GM12878 (cell line): ENCODE measurements around the gene PMS1. TPM values are rescaled to one million over a fixed set of nuclear protein-coding genes. Genes with fewer than 3 reads are reported as not detected.

ENCODE experiments used
- ATAC-seq: fragments of 200-7000 bp; cut with Tn5 transposase; 3 replicates; pipeline ENCODE4 v1.9.1; 2020; ENCODE audit warnings: mild to moderate bottlenecking, moderate library complexity
- BruUV-seq: library from RNA; stranded (reverse); fragments of 400-500 nt; replicated peaks from 2 replicates; lab custom pipeline; 2021; lab: Mats Ljungman, UMichigan
- CTCF ChIA-PET: fragments of 300-600 bp; sonication (Branson Sonifier 250); formaldehyde crosslinking; extraction: SDS; loops from one replicate; lab custom pipeline; 2021; ENCODE audit warnings: inconsistent platforms; lab: Yijun Ruan, JAX
- POLR2A ChIA-PET: fragments of 350-600 bp; formaldehyde crosslinking; extraction: SDS; loops from one replicate; lab custom pipeline; 2021; ENCODE audit warnings: inconsistent platforms; lab: Charles Lee
- RAD21 ChIA-PET: fragments of 300-600 bp; sonication (Branson Sonifier 250); formaldehyde crosslinking; loops from one replicate; lab custom pipeline; 2023; ENCODE audit warnings: antibody characterized with exemption; ENCODE audit not compliant: unreplicated experiment; lab: Charles Lee
- SMC1A ChIA-PET: fragments of 300-600 bp; sonication (Branson Sonifier 250); formaldehyde crosslinking; loops from one replicate; lab custom pipeline; 2023; ENCODE audit not compliant: unreplicated experiment, uncharacterized antibody; lab: Charles Lee
- DNase-seq: peaks from one replicate; pipeline ENCODE4 v3.0.0-alpha.2; 2011; ENCODE audit warnings: low read depth, low spot score
- FAIRE-seq: peaks from 3 replicates; lab custom pipeline; 2011; peaks lifted over from hg19 to GRCh38; lab: Jason Lieb, UNC
- H2AFZ ChIP-seq: 2 replicates; pipeline ENCODE4 v1.6.0; 2011; ENCODE audit warnings: low read depth, low read length, control low read depth; ENCODE audit not compliant: control insufficient read depth
- H3K27ac ChIP-seq: 2 replicates; pipeline ENCODE4 v1.5.1; 2011; ENCODE audit warnings: control low read depth; ENCODE audit not compliant: control insufficient read depth, insufficient read depth
- H3K27me3 ChIP-seq, 2 experiments: replicated peaks in 1 of 2; 2 replicates each; pipeline versions ENCODE4 v1.6.0 to v1.6.1; 2011; ENCODE audit warnings: low read length in 1 of 2; ENCODE audit not compliant: control insufficient read depth in 2 of 2, insufficient read depth in 2 of 2
- H3K36me3 ChIP-seq, 2 experiments: 2 replicates each; pipeline ENCODE4 v1.5.1; 2011; ENCODE audit warnings: low read length in 1 of 2; ENCODE audit not compliant: control insufficient read depth in 2 of 2, insufficient read depth in 2 of 2
- H3K4me1 ChIP-seq: 2 replicates; pipeline ENCODE4 v1.6.1; 2011; ENCODE audit warnings: mild to moderate bottlenecking, low read length, moderate library complexity, mixed read lengths; ENCODE audit not compliant: control insufficient read depth, insufficient read depth
- H3K4me2 ChIP-seq: 2 replicates; pipeline ENCODE4 v1.6.0; 2011; ENCODE audit warnings: control low read depth; ENCODE audit not compliant: control insufficient read depth, insufficient read depth
- H3K4me3 ChIP-seq: fragments of 200-600 bp; sonication (generic); 2 replicates; pipeline ENCODE4 v1.5.1; 2016
- H3K79me2 ChIP-seq: 2 replicates; pipeline ENCODE4 v1.6.0; 2011; ENCODE audit warnings: low read length; ENCODE audit not compliant: control insufficient read depth, insufficient read depth
- H3K9ac ChIP-seq: 2 replicates; pipeline ENCODE4 v1.8.0; 2011; ENCODE audit warnings: low read length, control low read depth, mixed read lengths; ENCODE audit not compliant: control insufficient read depth, insufficient read depth
- H3K9me3 ChIP-seq: replicated peaks from 3 replicates; pipeline ENCODE4 v1.5.1; 2011; ENCODE audit warnings: mild to moderate bottlenecking, low read length; ENCODE audit not compliant: control insufficient read depth, insufficient read depth
- H4K20me1 ChIP-seq: 2 replicates; pipeline ENCODE4 v1.6.0; 2011; ENCODE audit not compliant: control insufficient read depth, insufficient read depth
- MTA2 ChIP-seq: fragments of 450-650 bp; IDR thresholded peaks from 2 replicates; pipeline ENCODE4 v1.6.1; 2016; ENCODE audit warnings: low read depth, mild to moderate bottlenecking, moderate library complexity
- ZBTB11 ChIP-seq: fragments of 450-650 bp; formaldehyde crosslinking; IDR thresholded peaks from 2 replicates; pipeline ENCODE4 v1.5.0; 2022; ENCODE audit warnings: mild to moderate bottlenecking, missing genetic modification characterization
- WGBS: methylation state at CpG from one replicate; pipeline ENCODE4 v1.1.6; 2016; ENCODE audit warnings: low lambda C conversion rate; ENCODE audit not compliant: insufficient replicate concordance, insufficient coverage; ENCODE audit errors: missing lambda C conversion rate; 5-methylcytosine and 5-hydroxymethylcytosine counted together
- in situ Hi-C: fragments of 300-500 bp; cut with MboI; formaldehyde crosslinking; loops from 9 replicates; pipeline ENCODE4 v1.14.3; 2018; ENCODE audit warnings: mixed read lengths
- intact Hi-C: fragments of 100-400 bp; cut with micrococcal nuclease; formaldehyde crosslinking; loops from one replicate; pipeline ENCODE4 v1.14.2; 2022; ENCODE audit not compliant: unreplicated experiment
- polyA plus RNA-seq, 11 experiments: library from polyadenylated mRNA; depleted of rRNA in 4 of 11; unstranded in 6 of 11; stranded (reverse) in 5 of 11; fragments of >200 nt; fragmentation: Nextera tagmentation in 4 of 11; fragmentation: Illumina TruSeq in 1 of 11; extraction: Ambion mirVana in 4 of 11; extraction: Trizol in 1 of 11; gene quantifications; 1 replicate in 1 of 11; 2 replicates in 10 of 11; pipeline versions ENCODE4 v1.2.1 to v1.2.3, GENCODE V29; 2011 to 2016; ENCODE audit warnings: inconsistent platforms in 2 of 11, missing spikeins in 2 of 11, low read depth in 1 of 11
- total RNA-seq, 4 experiments: library from RNA; depleted of rRNA in 3 of 4; stranded (reverse); fragments of >200 nt in 3 of 4; fragmentation: Illumina TruSeq in 1 of 4; extraction: Trizol in 1 of 4; gene quantifications; 2 replicates each; pipeline versions ENCODE4 v1.2.1 to v1.2.3, GENCODE V29; 2013 to 2021
- TF ChIP-seq, protein P1 (sequence below): IDR thresholded peaks from 2 replicates; pipeline ENCODE4 v1.6.1; 2012; ENCODE audit warnings: low read depth, low read length, improper control_type of control experiment

The PMS1 gene
- total and polyA plus RNA-seq, 10 of the 15 experiments (the other 5 are each of a cell fraction or from before 2014, with no cell fraction given): 18.7 to 50.6 (median 29.5) TPM

GRCh38 chr2:189873696-189874095 lies 89.4 kb downstream of the PMS1 start (continued):
- no peak for TF ChIP-seq ZBTB11 (CRISPR knock-in tag)
- TF ChIP-seq, all 136 proteins: peak for 0

- Histone ChIP-seq H3K36me3 (peaks cover 0 to 12% of the 10 kb centered on the region in 2 experiments; a peak in 1 of 4 replicates), H3K27ac (peak overlapping the region; percentile 37), H2AFZ (no peak overlapping the region; the same call in 1 of the 2 replicates), H3K79me2 (no peaks in the 10 kb centered on the region), H3K4me1 (no peaks in the 10 kb centered on the region), H3K9me3 (peaks cover 4% of the 10 kb centered on the region), H3K4me3 (no peak overlapping the region), H3K4me2 (no peak overlapping the region), H3K9ac (no peak overlapping the region), H4K20me1 (no peaks in the 10 kb centered on the region), H3K27me3 (no peaks in the 10 kb centered on the region)
- DNase-seq (no peak), ATAC-seq (peak; percentile 66), FAIRE-seq (no peak)
- ChIA-PET SMC1A (no interaction called here), RAD21 (no interaction called here), CTCF (no interaction called here), POLR2A (no interaction called here)
- in situ Hi-C loops: no loop called here
- TF ChIP-seq, protein P1, sequence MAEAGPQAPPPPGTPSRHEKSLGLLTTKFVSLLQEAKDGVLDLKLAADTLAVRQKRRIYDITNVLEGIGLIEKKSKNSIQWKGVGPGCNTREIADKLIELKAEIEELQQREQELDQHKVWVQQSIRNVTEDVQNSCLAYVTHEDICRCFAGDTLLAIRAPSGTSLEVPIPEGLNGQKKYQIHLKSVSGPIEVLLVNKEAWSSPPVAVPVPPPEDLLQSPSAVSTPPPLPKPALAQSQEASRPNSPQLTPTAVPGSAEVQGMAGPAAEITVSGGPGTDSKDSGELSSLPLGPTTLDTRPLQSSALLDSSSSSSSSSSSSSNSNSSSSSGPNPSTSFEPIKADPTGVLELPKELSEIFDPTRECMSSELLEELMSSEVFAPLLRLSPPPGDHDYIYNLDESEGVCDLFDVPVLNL: no peak
- TF ChIP-seq MTA2: no peak
- no TSS peak for BruUV-seq
- WGBS: 72% methylated on average over 4 of the region's 4 CpGs
- intact Hi-C loops: no loop called here
Observed at GRCh38 chr2:189874586-189875320, 90.5 kb downstream of the PMS1 start.
